Occipital lobe (tissue), 2 donors: ENCODE data around the gene FAM163A. TPM values are rescaled to one million over a fixed set of nuclear protein-coding genes. Genes with fewer than 3 reads are reported as not detected.
"Not testable (repeated sequence)": the region's sequence is repeated elsewhere in the genome, so short reads cannot be mapped to it uniquely, and the experiment has no call there.

ENCODE experiments used
- DNase-seq: peaks from one replicate; lab custom pipeline; 2025; lab: John Stamatoyannopoulos, UW
- total RNA-seq: library from RNA; depleted of rRNA; stranded (reverse); fragments of >200 nt; gene quantifications from one replicate; pipeline ENCODE4 v1.2.3, GENCODE V29; 2014

The FAM163A gene
- total RNA-seq, 1 donor from 2014 or later = under 0.01 TPM

- no peak for DNase-seq
These were observed 105.1 kb downstream of the FAM163A start for GRCh38 chr1:179848233-179848632.

DNA sequence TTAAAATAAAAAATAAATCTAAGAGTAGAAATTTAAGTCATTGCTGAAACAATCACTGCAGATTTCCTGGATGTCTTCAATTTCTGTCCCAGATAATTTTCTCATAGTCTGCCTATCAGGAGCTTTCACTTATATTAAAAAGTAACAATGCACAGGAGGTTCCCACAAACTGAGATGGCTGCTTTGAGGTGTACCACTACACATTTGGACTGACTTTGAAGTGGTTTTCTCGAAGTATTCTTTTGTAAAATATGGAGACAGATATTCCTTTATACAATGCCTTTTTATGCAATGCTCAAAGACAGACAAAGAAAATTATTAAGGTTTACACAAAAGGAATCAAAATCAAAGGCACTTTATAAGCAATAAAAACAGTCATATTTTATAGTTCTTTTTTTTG lies 110.0 kb downstream of the FAM163A start:
- no peak for DNase-seq

GRCh38 chr1:179855831-179856230 lies 112.7 kb downstream of the FAM163A start:
- not testable (repeated sequence) for DNase-seq

- DNase-seq = no peak
These were observed 113.2 kb downstream of the FAM163A start for GRCh38 chr1:179856296-179856695.

- DNase-seq = no peak
These were observed 113.9 kb downstream of the FAM163A start for GRCh38 chr1:179857009-179857408.

- DNase-seq = no peak
These were observed 117.6 kb downstream of the FAM163A start for GRCh38 chr1:179860652-179861051.

- DNase-seq = no peak
These were observed 122.3 kb downstream of the FAM163A start for GRCh38 chr1:179865377-179865776.

Other genes starting within 250 kb of the FAM163A start
- gene NPHS2, start 167.3 kb upstream of the FAM163A start, total RNA-seq = not detected
- 2.7 TPM for gene TDRD5, start 151.5 kb upstream of the FAM163A start, total RNA-seq
- gene TOR1AIP2, start 134.5 kb downstream of the FAM163A start, total RNA-seq = 54.3 TPM
- gene TOR1AIP1, start 139.0 kb downstream of the FAM163A start, total RNA-seq = 22.9 TPM
- 119 TPM for gene CEP350, start 211.5 kb downstream of the FAM163A start, total RNA-seq